K562 (cell line): Measurements from ENCODE around the gene IRF1. TPM values are rescaled to one million over a fixed set of nuclear protein-coding genes. Genes with fewer than 3 reads are reported as not detected.
A peak's percentile ranks its signal among the peaks of the same experiment; 100 is the strongest.

Source experiments
- GATA2 ChIP-seq: sonication (generic); formaldehyde crosslinking; IDR thresholded peaks from 2 replicates; pipeline ENCODE4 v1.4.0; 2020; ENCODE audit warnings: mild to moderate bottlenecking, missing genetic modification reagents
- GTF3C2 ChIP-seq: IDR thresholded peaks from 3 replicates; pipeline ENCODE4 v1.6.1; 2011; ENCODE audit warnings: borderline replicate concordance, mild to moderate bottlenecking, moderate library complexity; ENCODE audit not compliant: insufficient read length; ENCODE audit errors: extremely low read depth
- HDAC2 ChIP-seq: fragments of 450-650 bp; IDR thresholded peaks from 2 replicates; pipeline ENCODE4 v1.6.1; 2016; ENCODE audit warnings: mild to moderate bottlenecking
- HDGF ChIP-seq: fragments of 450-650 bp; IDR thresholded peaks from 2 replicates; pipeline ENCODE4 v1.6.1; 2016
- MCM3 ChIP-seq: fragments of 450-650 bp; IDR thresholded peaks from 2 replicates; pipeline ENCODE4 v1.6.1; 2016
- MTA2 ChIP-seq: fragments of 450-650 bp; IDR thresholded peaks from 2 replicates; pipeline ENCODE4 v1.6.1; 2016; ENCODE audit warnings: low read depth
- NFYB ChIP-seq: IDR thresholded peaks from 2 replicates; pipeline ENCODE4 v1.6.1; 2011; ENCODE audit warnings: mild to moderate bottlenecking, moderate library complexity; ENCODE audit not compliant: insufficient read length; ENCODE audit errors: extremely low read depth
- PTTG1 ChIP-seq: fragments of 450-650 bp; IDR thresholded peaks from 2 replicates; pipeline ENCODE4 v1.6.1; 2016; ENCODE audit warnings: low read depth, mild to moderate bottlenecking, missing genetic modification characterization, missing compliant biosample characterization
- RBM17 ChIP-seq: fragments of 200-400 bp; formaldehyde crosslinking; IDR thresholded peaks from 2 replicates; pipeline ENCODE4 v1.6.1; 2017; ENCODE audit warnings: low read depth, mild to moderate bottlenecking, low read length, borderline replicate concordance
- RBM39 ChIP-seq: fragments of 200-400 bp; formaldehyde crosslinking; optimal IDR thresholded peaks from 2 replicates; pipeline ENCODE3; 2018; ENCODE audit warnings: low read depth, low read length
- SMARCE1 ChIP-seq: fragments of 450-650 bp; IDR thresholded peaks from 2 replicates; pipeline ENCODE4 v1.7.1; 2016; ENCODE audit warnings: mild to moderate bottlenecking
- THAP12 ChIP-seq: fragments of 250-450 bp; sonication (Bioruptor Pico); IDR thresholded peaks from 2 replicates; pipeline ENCODE4 v1.9.0; 2021; ENCODE audit warnings: mild to moderate bottlenecking, inconsistent platforms
- WHSC1 ChIP-seq: IDR thresholded peaks from one replicate; pipeline ENCODE4 v1.6.1; 2012; ENCODE audit warnings: low read length, control low read depth, inconsistent platforms
- ZBTB5 ChIP-seq: fragments of 450-650 bp; IDR thresholded peaks from 2 replicates; pipeline ENCODE4 v1.6.1; 2017; ENCODE audit warnings: antibody characterized with exemption
- ZNF224 ChIP-seq: sonication (generic); formaldehyde crosslinking; IDR thresholded peaks from 2 replicates; pipeline ENCODE4 v1.8.0; 2022; ENCODE audit warnings: mild to moderate bottlenecking, missing genetic modification reagents
- ZNF23 ChIP-seq: fragments of 250-450 bp; sonication (Bioruptor Pico); IDR thresholded peaks from 2 replicates; pipeline ENCODE4 v1.4.0; 2020; ENCODE audit warnings: mild to moderate bottlenecking
- ZNF592 ChIP-seq: fragments of 450-650 bp; IDR thresholded peaks from 2 replicates; pipeline ENCODE4 v1.6.1; 2017; ENCODE audit warnings: antibody characterized with exemption, mild to moderate bottlenecking
- polyA plus RNA-seq, 8 experiments: library from polyadenylated mRNA; depleted of rRNA in 4 of 8; stranded (reverse) in 5 of 8; unstranded in 3 of 8; fragments of >200 nt; fragmentation: Nextera tagmentation in 2 of 8; fragmentation: Illumina TruSeq in 1 of 8; extraction: Ambion mirVana in 2 of 8; extraction: Trizol in 1 of 8; gene quantifications; 2 replicates each; pipeline versions ENCODE4 v1.2.1 to v1.2.3, GENCODE V29; 2011 to 2014; ENCODE audit warnings: inconsistent platforms in 1 of 8, missing spikeins in 1 of 8
- total RNA-seq, 7 experiments: library from RNA; depleted of rRNA in 6 of 7; stranded (reverse); fragments of >200 nt in 6 of 7; fragmentation: Illumina TruSeq in 2 of 7; extraction: Trizol in 2 of 7; gene quantifications; 2 replicates each; pipeline versions ENCODE4 v1.2.1 to v1.2.3, GENCODE V29; 2011 to 2021; ENCODE audit warnings: low replicate concordance in 1 of 7

IRF1 gene
- total and polyA plus RNA-seq, 9 of the 15 experiments (the other 6 are each of a cell fraction or from before 2014, with no cell fraction given): 1.1 to 12.3 (median 5.9) TPM

GRCh38 chr5:132459031-132459982 is 31.3 kb downstream of the IRF1 start (continued):
- no peak for TF ChIP-seq GTF3C2
- TF ChIP-seq PTTG1 (tag): peak; percentile 83
- TF ChIP-seq HDGF: no peak
- no peak for TF ChIP-seq ZNF224 (CRISPR knock-in tag)
- TF ChIP-seq SMARCE1: peak; percentile 19; the same call in 1 of the 2 replicates
- no peak for TF ChIP-seq MCM3
- TF ChIP-seq GATA2 (CRISPR knock-in tag): no peak
- TF ChIP-seq ZBTB5: no peak
- TF ChIP-seq HDAC2: peak; percentile 81
- no peak for TF ChIP-seq NFYB
- no peak for TF ChIP-seq THAP12 (CRISPR knock-in tag)
- no peak for TF ChIP-seq MTA2
- peak; percentile 97 for TF ChIP-seq ZNF592
- no peak for TF ChIP-seq ZNF23 (CRISPR knock-in tag)
- TF ChIP-seq WHSC1: no peak
- TF ChIP-seq RBM39: no peak
- TF ChIP-seq RBM17: no peak
